Measurements from ENCODE around the gene PDIA4. TPM values are rescaled to one million over a fixed set of nuclear protein-coding genes. Genes with fewer than 3 reads are reported as not detected.

PDIA4 gene
- total RNA-seq, 2 donors from 2014 or later = 32.3 to 48.9 TPM

DNA sequence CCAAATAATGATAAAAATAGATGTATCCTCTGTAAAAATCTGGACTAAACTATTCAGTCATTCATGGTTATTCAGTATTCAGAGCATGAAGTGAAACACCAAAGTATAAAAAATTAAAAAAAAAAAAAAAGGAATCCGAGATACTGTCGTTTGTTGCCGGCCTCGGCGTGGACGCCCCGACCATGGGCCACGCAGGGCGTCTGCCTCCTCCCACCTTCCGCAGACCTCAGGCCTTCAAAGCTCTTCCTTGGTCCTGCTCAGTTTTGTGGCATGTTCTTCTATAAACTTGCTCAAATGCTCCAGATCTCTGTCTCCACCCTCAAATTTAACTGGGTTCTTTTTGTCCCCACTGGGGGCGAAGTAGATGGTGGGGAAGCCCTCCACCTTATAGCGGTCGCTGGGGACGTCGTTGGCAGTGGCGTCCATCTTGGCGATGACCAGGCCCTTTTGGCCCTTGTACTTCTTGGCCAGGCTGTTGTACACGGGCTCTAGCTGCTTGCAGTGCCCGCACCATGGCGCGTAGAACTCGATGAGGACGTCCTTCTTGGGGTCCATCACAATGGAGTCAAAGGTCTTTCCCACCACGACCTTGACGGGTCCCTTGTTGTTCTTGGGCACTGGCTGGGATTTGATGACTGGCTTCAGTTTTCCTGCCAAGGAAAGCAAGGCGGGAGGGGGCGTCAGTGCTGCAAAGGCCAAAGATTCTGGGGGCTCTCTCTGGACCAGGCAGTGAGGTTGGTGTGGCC lies 24.6 kb downstream of the PDIA4 start:
- H3K9me3 ChIP-seq = no peaks in the 10 kb centered on the region
- no peak overlapping the region for H3K4me3 ChIP-seq
- no peak overlapping the region for H3K27ac ChIP-seq
- H3K4me1 ChIP-seq = no peaks in the 10 kb centered on the region
- TF ChIP-seq, protein P1, sequence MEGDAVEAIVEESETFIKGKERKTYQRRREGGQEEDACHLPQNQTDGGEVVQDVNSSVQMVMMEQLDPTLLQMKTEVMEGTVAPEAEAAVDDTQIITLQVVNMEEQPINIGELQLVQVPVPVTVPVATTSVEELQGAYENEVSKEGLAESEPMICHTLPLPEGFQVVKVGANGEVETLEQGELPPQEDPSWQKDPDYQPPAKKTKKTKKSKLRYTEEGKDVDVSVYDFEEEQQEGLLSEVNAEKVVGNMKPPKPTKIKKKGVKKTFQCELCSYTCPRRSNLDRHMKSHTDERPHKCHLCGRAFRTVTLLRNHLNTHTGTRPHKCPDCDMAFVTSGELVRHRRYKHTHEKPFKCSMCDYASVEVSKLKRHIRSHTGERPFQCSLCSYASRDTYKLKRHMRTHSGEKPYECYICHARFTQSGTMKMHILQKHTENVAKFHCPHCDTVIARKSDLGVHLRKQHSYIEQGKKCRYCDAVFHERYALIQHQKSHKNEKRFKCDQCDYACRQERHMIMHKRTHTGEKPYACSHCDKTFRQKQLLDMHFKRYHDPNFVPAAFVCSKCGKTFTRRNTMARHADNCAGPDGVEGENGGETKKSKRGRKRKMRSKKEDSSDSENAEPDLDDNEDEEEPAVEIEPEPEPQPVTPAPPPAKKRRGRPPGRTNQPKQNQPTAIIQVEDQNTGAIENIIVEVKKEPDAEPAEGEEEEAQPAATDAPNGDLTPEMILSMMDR (IDR thresholded peaks at IDR 0.05) = no peak
- H3K36me3 ChIP-seq = peaks cover 50% of the 10 kb centered on the region
- DNase-seq (ENCODE audit: low spot score) = no peak
- H3K27me3 ChIP-seq = no peaks in the 10 kb centered on the region

DNA sequence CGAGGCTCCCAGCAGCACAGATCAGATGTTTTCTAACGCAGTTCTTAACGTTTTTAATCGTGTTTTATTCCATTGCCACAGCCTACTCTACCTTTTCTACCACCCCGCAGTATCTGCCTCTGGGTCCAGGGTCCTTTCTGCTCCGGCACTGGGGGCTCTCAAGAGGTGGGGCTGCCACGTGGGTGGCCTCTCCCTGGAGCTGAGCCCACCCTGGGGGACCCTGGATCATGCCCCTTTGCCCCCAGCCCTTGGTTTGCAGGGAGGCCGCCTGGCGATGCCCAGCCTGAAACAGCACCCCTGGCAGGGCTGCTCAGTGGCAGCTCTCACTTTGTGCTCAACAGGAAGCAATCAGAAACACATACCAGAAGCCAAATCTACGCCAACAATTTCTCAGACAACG lies 25.3 kb downstream of the PDIA4 start:
- no peaks in the 10 kb centered on the region for H3K27me3 ChIP-seq
- DNase-seq (ENCODE audit: low spot score) = no peak
- H3K27ac ChIP-seq = no peak overlapping the region
- TF ChIP-seq, protein P1 (IDR thresholded peaks at IDR 0.05) = no peak
- peaks cover 46% of the 10 kb centered on the region for H3K36me3 ChIP-seq
- H3K4me3 ChIP-seq = no peak overlapping the region
- H3K4me1 ChIP-seq = no peaks in the 10 kb centered on the region
- H3K9me3 ChIP-seq = no peaks in the 10 kb centered on the region

DNA sequence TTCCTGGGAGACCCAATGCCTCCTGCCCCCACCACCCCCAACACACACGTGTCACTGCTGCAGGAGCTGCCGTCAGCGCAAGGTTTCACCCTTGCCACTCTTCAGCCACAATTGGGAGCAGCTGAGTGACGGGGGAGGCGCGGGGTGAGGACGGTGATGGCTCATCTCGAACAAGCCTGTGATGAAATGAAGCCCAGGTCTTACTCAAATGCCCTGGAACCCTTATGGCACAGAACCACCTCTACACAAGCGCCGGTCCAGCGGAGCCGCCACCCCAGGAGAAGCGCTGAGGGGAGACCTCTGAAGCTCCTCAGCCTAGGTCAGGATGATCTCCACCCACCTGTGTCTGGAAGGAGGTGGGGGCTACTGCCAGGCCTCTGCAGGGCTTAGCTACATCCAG lies 25.7 kb downstream of the PDIA4 start:
- Histone ChIP-seq H3K9me3 (no peaks in the 10 kb centered on the region), H3K27me3 (no peaks in the 10 kb centered on the region), H3K4me3 (no peak overlapping the region), H3K4me1 (no peaks in the 10 kb centered on the region), H3K36me3 (peaks cover 42% of the 10 kb centered on the region), H3K27ac (no peak overlapping the region)
- TF ChIP-seq, protein P1 (IDR thresholded peaks at IDR 0.05) = no peak
- DNase-seq (ENCODE audit: low spot score) = no peak

DNA sequence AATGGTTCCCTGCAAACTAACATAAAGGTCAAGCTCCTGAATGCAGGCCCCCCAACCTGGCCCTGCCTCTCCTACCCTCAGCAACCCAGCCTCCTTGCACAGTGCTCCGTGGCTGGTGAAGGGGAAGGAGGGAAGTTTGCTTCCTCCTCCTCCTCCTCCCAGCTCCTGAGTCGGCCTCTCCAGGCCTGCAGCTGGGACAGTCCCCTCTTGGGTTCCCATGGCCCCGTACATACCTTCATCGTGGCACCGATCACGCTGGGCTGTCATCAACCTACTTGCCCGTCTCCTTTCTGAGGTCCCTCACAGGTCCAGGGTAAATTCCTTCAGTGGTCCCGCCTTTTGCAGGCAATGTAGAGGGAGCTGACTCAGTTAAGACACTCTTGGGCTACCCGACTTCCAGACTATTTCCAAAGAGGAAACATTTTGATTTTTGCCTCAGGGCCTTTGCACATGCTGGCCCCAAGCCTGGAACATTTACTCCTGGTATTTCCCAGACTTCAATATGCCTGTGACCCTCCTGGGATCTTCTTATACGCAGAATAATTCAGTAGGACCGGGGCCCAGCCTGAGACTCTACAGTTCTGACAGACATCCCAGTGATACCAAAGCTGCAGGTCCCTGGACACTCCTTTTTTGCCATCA lies 26.8 kb downstream of the PDIA4 start:
- H3K36me3 ChIP-seq = peaks cover 31% of the 10 kb centered on the region
- no peak for DNase-seq (ENCODE audit: low spot score)
- H3K27me3 ChIP-seq = no peaks in the 10 kb centered on the region
- H3K4me1 ChIP-seq = no peaks in the 10 kb centered on the region
- H3K4me3 ChIP-seq = no peak overlapping the region
- no peaks in the 10 kb centered on the region for H3K9me3 ChIP-seq
- no peak overlapping the region for H3K27ac ChIP-seq
- TF ChIP-seq, protein P1 (IDR thresholded peaks at IDR 0.05) = no peak

DNA sequence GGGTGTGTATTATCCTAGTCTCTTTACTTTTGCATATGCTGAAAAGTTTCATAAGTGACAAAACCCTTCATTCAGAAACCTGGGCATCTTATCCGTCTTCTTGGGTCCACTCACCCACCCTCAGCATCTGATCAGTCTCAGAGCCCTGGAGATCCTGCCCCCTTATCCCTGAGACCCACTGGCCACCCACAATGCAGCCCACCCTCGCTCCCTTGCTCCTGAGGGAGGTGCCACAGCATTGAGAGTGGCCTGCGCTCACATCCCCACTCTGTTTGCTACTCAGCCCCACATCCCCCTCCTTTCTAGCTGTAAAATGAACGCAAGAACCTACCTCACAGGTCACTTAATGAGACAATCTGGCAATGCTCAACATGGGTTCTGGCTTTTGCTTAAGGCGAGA lies 27.3 kb downstream of the PDIA4 start:
- H3K4me1 ChIP-seq = no peaks in the 10 kb centered on the region

More for the DNA sequence above, 27.3 kb downstream of the PDIA4 start:
- Histone ChIP-seq H3K36me3 (peaks cover 25% of the 10 kb centered on the region), H3K27ac (no peak overlapping the region), H3K4me3 (no peak overlapping the region), H3K9me3 (no peaks in the 10 kb centered on the region), H3K27me3 (no peaks in the 10 kb centered on the region)
- DNase-seq (ENCODE audit: low spot score) = no peak
- TF ChIP-seq, protein P1 (IDR thresholded peaks at IDR 0.05) = no peak
